Spleen (tissue), 7 donors: ENCODE data around the gene KLK6.

Experiments
- CTCF ChIP-seq, 11 experiments: fragments of 200-600 bp in 7 of 11; fragments of 450-650 bp in 4 of 11; sonication (generic) in 4 of 11; IDR thresholded peaks in 8 of 11; conservative IDR thresholded peaks in 3 of 11; 1 replicate in 7 of 11; 2 replicates in 4 of 11; pipeline versions ENCODE4 v1.4.0 to v1.8.0; 2016 to 2021; ENCODE audit warnings: antibody characterized with exemption in 11 of 11, inconsistent platforms in 4 of 11, mild to moderate bottlenecking in 1 of 11
- POLR2A ChIP-seq, 3 donors: fragments of 450-650 bp; IDR thresholded peaks; one replicate each; pipeline ENCODE4 v1.5.1; 2017; ENCODE audit warnings: antibody characterized with exemption in 3 of 3, mild to moderate bottlenecking in 1 of 3
- donor health status: DM: no; HTN: no; CAD: no; lungs with moderate emphysema.
- donor health status: DM: no; HTN: no; CAD: no.
- donor health status: DM: no; HTN: no; CAD: no.

- TF ChIP-seq POLR2A (IDR thresholded peaks at IDR 0.05) (no peak), CTCF (IDR thresholded peaks at IDR 0.05 in 8 of 11, conservative IDR thresholded peaks at IDR 0.05 in 3 of 11) (no peak)
Measured at GRCh38 chr19:51000981-51001380, 31.6 kb upstream of the KLK6 start.
